Renal cortex interstitium (tissue), 11 donors: ENCODE measurements around the gene UQCRH. TPM values are rescaled to one million over a fixed set of nuclear protein-coding genes. Genes with fewer than 3 reads are reported as not detected.

Experiments
- DNase-seq, 11 donors: peaks; one replicate each; pipeline ENCODE4 v3.0.0-alpha.2; 2013; ENCODE audit warnings: low read depth in 9 of 11, low spot score in 4 of 11; ENCODE audit errors: extremely low read depth in 1 of 11
- polyA plus RNA-seq, 3 donors: library from polyadenylated mRNA; unstranded; fragments of 120-200 nt; gene quantifications; one replicate each; pipeline ENCODE4 v1.2.1, GENCODE V29; 2013; ENCODE audit not compliant: insufficient read length in 3 of 3

Gene UQCRH
- polyA plus RNA-seq, 3 donors = 371 to 472 (median 423) TPM

- DNase-seq = no peak
Measured at GRCh38 chr1:46284058-46284457, 19.4 kb upstream of the UQCRH start.

- no peak for DNase-seq
Measured at GRCh38 chr1:46284597-46285564, 18.6 kb upstream of the UQCRH start.

GRCh38 chr1:46285730-46286477 is 17.6 kb upstream of the UQCRH start:
- DNase-seq = no peak

GRCh38 chr1:46288485-46289133 is 14.9 kb upstream of the UQCRH start:
- DNase-seq = no peak

- DNase-seq = no peak
Measured at GRCh38 chr1:46289134-46289494, 14.4 kb upstream of the UQCRH start.

- DNase-seq = no peak
Measured at GRCh38 chr1:46289976-46290375, 13.5 kb upstream of the UQCRH start.

GRCh38 chr1:46295306-46295705 is 8.2 kb upstream of the UQCRH start:
- no peak for DNase-seq

- DNase-seq = no peak
Measured at GRCh38 chr1:46298387-46298786, 5.1 kb upstream of the UQCRH start.

GRCh38 chr1:46300673-46301405 is 2.7 kb upstream of the UQCRH start:
- DNase-seq = no peak

- DNase-seq = peak in 1 of 11 donors; percentile 23
Measured at GRCh38 chr1:46301406-46301807, 2.1 kb upstream of the UQCRH start.

- peak; percentile 20 to 60 (median 42) for DNase-seq
Measured at GRCh38 chr1:46301808-46302640, 1.5 kb upstream of the UQCRH start.

- peak in 3 of 11 donors; percentile 17 to 51 (median 38) for DNase-seq
Measured at GRCh38 chr1:46302641-46303037, 859 bp upstream of the UQCRH start.

GRCh38 chr1:46303872-46304326 is 401 bp downstream of the UQCRH start:
- DNase-seq = peak in 3 of 11 donors; percentile 11 to 55 (median 18)

- DNase-seq = no peak
Measured at GRCh38 chr1:46306159-46306530, 2.6 kb downstream of the UQCRH start.

GRCh38 chr1:46309401-46310159 is 6.1 kb downstream of the UQCRH start:
- no peak for DNase-seq

GRCh38 chr1:46310321-46310720 is 6.8 kb downstream of the UQCRH start:
- no peak for DNase-seq

- no peak for DNase-seq
Measured at GRCh38 chr1:46315669-46316403, 12.3 kb downstream of the UQCRH start.
